ENCODE results near the gene DIS3L2.

DIS3L2 gene

GRCh38 chr2:231955758-231956472, 5.6 kb upstream of the DIS3L2 start:
- DNase-seq (ENCODE audit: low read depth): no peak

- no peak for DNase-seq (ENCODE audit: low read depth)
These were observed 3.4 kb upstream of the DIS3L2 start for GRCh38 chr2:231957913-231958763.

- no peak for DNase-seq (ENCODE audit: low read depth)
These were observed 634 bp upstream of the DIS3L2 start for GRCh38 chr2:231960810-231961348.

DNA sequence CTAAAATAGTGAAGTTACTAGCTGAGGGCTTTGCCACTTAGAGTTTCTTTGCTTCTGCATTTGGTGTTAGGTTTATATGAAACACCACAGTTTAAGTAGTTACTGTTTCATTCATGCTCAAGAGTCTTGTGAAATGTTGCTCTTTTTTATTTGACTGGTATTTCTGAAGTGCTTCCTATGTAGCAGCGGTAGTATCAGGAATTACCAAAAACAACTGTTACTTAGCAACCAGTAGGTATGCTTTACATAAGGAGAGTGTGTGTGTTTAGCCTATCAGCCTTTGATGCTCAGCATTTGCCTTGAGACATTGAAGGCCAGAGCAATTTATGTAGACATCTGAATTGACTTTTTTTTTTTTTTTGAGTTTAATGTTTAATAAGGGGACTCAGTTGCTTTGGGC, 3.6 kb downstream of the DIS3L2 start:
- no peak for DNase-seq (ENCODE audit: low read depth)

DNA sequence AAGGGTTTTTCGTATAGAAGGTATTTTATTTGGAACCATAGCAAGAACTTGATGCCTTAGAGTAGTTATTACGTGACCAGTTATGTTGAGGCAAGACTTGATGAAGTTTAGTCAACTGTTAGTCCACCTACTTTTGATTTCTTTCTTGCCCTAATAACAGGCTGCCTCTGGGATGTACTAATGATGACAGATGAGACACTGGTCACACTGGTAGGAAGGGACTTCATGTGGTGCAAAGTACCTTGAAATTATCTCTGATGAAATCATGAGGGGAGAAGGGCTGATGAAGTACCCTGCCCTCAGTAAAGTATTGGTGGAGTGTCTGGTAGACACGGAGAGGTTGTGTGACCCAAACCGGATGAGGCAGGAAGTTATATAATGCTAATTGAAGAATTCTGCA, 5.4 kb downstream of the DIS3L2 start:
- DNase-seq (ENCODE audit: low read depth): no peak

GRCh38 chr2:231968820-231969219, 7.3 kb downstream of the DIS3L2 start:
- DNase-seq (ENCODE audit: low read depth): no peak

DNA sequence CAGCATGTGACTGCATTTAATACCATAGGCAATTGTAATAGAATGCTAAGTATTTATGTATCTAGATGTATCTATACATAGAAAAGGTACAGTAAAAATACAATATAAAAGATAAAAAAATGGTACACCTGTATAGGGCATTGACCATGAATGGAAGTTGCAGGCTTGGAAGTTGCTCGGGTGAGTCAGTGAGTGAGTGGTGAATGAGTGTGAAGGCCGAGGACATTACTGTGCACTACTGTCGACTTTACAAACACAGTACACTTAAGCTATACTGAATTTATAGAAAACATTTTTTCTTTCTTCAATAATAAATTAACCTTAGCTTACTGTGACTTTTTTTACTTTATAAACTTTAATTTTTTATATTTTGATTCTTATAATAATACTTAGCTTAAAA, 8.9 kb downstream of the DIS3L2 start:
- DNase-seq (ENCODE audit: low read depth): no peak

GRCh38 chr2:231975001-231975400, 13.5 kb downstream of the DIS3L2 start:
- no peak for DNase-seq (ENCODE audit: low read depth)

DNA sequence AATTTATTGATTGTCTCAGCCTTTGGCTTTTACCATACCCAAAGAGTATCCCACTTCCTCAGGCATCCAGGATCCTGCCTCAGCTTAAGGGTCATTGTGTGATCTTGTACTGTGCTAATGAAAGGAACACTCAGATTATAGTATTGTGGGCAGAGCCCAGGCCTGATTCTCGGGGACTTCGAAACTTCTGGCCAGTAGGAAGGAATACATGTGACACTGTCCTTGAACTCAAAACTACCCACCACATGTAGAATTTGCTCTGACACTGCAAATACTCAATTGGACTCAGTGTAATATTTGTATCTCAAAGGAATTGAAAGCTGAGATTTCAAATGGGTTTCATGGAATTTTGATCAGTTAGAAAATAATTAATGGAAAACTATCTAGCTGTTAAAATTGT, 15.9 kb downstream of the DIS3L2 start:
- no peak for DNase-seq (ENCODE audit: low read depth)

DNA sequence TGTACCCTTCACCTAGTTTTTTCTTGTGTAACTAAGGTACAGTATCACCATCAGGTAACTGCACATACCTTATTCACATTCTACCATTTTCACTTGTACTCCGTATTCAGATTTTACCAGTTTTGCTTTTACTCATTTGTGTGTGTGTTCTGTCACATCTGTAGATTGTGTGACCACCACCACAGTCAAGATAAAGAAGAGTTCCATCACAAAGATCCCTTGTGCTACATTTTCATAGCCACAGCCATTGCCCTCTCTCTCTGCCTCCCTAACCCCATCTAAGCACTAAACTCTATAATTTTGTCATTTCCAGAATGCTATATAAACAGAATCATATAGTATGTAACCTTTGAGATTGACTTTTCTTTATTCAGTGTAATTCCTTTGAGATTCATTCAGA, 23.5 kb downstream of the DIS3L2 start:
- no peak for DNase-seq (ENCODE audit: low read depth)

- no peak for DNase-seq (ENCODE audit: low read depth)
These were observed 24.3 kb downstream of the DIS3L2 start for GRCh38 chr2:231985823-231986261.

DNA sequence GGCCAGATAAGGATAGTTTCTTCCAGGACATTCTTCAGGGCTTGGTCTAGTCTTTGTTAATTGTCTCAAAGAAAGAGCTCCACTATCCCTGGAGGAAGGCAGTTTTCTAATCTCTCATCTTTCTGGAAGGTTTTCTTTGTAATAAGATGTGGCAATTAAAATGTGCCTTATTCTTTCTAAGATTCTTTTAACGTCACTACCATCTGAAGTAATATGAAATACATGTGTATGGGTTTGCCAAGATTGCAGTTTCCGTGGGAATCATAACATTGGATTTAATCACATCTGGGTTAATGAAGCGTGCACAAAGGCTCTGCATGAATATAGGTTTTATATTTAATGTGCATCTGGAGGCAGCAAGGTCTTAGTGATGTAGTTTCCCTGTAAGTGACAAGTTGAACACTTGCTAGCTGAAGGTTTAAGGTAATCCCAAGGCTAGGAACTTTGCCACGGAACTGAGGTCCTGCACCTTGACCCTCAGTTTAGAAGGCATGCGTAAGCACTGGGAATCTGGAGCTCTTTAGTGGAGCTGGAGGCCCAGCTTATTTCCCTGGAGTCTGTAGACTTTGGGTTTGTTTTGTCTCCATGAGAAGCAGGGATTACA, 25.7 kb downstream of the DIS3L2 start:
- peak; percentile 28 for DNase-seq (ENCODE audit: low read depth)

GRCh38 chr2:231988179-231988866, 26.8 kb downstream of the DIS3L2 start:
- peak; percentile 3 for DNase-seq (ENCODE audit: low read depth)

DNA sequence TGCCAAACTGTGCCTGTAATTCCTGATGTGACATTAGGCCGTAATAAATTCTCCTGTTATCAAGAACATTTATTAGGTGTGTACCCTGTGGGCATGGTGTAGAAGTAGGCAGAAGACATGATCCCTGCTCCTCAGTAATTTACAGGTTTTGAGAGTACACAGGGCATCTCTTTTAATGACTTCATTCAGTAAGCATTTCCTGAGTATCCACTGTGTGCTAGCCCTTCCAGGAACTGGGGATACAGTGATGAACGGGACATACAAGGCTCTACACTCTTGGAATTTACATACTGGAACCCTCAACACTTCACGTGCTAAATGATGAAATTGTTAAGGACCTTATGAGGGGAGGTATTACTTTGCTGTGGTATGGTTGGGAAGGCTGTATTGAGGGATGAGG, 30.2 kb downstream of the DIS3L2 start:
- DNase-seq (ENCODE audit: low read depth): no peak

DNA sequence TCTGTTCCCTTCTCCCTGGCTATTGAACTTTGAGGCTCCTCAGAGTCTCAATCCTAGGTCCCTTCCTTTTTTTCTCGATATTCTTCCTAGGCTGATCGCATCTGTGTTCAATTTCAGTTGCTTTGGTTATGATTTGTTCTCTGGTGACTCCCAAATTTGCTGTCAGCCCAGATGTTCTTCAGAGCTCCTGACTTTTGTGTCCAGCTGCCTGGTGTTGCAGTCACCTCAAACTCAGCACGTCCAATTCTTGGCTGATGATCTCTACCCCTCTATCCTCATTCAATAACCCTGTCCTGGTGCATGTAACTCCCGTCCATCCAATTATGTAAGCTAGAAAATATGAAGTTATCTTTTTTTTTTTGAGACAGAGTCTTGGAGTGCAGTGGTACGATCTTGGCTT, 31.4 kb downstream of the DIS3L2 start:
- no peak for DNase-seq (ENCODE audit: low read depth)

DNA sequence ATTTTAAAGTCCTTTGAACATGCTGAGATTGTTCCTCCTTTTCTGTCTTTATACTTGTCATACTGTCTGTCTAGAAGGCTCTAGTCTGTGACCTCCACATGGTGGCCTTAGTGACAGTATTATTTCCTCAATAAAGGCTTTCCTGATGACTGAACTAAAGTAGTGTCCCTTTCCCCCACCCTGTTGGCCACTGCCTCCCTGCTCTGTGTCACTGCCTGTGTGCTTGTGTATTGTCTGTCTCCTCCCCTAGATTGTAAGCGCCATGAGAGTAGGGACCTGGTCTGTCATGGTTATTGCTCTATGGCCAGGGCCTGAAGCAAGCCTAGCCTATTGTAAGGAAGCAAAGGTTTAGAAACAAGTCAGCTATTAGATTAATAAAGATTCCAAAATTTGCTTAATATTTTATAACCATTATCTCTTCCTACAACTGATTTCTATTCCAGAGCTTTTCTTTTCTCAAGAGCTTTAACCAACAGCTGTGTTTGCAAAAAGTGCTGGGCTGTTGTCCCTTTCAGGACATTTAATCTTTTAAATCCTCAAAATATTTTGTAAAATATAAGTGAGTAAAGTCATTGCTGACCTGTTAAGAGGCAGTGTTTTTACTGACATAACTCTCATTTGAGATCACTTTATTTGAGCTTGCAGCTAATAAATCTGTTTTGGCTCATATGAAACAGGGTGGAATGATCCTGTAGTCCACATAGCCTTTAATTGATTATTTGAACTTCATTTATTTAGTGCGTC, 35.5 kb downstream of the DIS3L2 start:
- DNase-seq (ENCODE audit: low read depth): no peak

DNA sequence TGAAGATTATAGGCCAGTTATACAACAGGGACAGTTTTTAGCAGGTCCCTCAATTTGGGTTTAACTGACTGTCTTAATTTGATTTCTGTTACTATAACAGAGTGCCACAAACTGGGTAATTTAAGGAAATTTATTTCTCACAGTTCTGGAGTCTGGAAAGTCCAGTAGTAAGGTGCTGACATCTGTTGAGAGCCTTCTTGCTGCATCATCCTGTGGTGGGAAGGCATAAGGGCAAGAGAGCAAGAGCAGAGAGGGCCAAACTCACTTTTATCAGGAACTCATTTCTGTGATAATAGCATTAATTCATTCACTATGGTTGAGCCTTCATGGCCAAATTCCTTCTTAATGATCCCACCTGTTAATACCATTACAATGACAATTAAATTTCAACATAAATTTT, 36.5 kb downstream of the DIS3L2 start:
- DNase-seq (ENCODE audit: low read depth): no peak

DNA sequence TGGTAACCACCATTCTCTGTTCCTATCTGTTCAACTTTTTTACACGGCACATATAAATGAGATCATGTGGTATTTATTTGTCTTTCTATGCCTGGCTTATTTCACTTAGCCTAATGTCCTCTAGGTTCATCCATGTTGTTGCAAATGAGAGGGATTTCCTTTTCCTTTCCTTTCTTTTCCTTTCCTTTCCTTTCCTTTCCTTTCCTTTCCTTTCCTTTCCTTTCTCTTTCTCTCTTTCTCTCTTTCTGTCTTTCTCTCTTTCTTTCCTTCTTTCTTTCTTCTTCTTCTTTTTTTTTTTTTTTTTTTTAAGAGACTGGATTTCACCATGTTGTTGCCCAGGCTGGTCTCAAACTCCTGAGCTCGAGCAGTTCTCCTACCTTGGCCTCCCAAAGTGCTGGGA, 38.9 kb downstream of the DIS3L2 start:
- DNase-seq (ENCODE audit: low read depth): no peak

GRCh38 chr2:232001073-232001472, 39.6 kb downstream of the DIS3L2 start:
- no peak for DNase-seq (ENCODE audit: low read depth)

DNA sequence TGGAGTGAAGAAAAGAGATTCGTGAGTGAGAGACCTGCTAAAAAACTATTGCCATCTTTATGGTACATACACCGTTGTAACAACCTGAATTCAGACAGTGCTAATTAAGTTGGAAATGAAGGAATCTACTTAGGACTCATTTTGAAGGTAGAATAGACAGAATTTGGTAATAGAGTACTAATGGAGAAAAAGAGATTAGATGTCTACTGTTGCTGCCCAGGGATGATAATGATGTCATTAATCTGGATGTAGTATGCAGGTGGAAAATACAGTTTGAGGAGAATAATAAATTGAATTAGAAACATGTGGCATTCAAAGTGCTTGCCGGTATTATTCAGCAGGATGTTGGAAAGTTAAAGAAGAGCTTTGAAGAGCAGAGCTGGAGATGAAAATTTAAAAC, 44.7 kb downstream of the DIS3L2 start:
- no peak for DNase-seq (ENCODE audit: low read depth)

- DNase-seq (ENCODE audit: low read depth): no peak
These were observed 47.6 kb downstream of the DIS3L2 start for GRCh38 chr2:232008907-232009638.
